GM23338 (cell line): Measurements from ENCODE around the gene MACROD1. TPM values are rescaled to one million over a fixed set of nuclear protein-coding genes. Genes with fewer than 3 reads are reported as not detected.

Source experiments
- ATAC-seq: fragments of 200-7000 bp; cut with Tn5 transposase; 3 replicates; pipeline ENCODE4 v1.9.1; 2020
- DNase-seq: peaks from one replicate; pipeline ENCODE4 v3.0.0-alpha.2; 2015; ENCODE audit warnings: low spot score
- H2AFZ ChIP-seq: fragments of 200-600 bp; sonication (generic); 2 replicates; pipeline ENCODE4 v1.8.0; 2016; ENCODE audit warnings: antibody characterized with exemption, mild to moderate bottlenecking, moderate library complexity
- H3F3A ChIP-seq: fragments of 200-600 bp; sonication (generic); replicated peaks from 2 replicates; pipeline ENCODE4 v1.8.0; 2017; ENCODE audit warnings: antibody characterized with exemption, mixed run types, low read depth
- H3K27ac ChIP-seq: fragments of 200-600 bp; sonication (generic); 2 replicates; pipeline ENCODE4 v1.6.1; 2016; ENCODE audit warnings: low read depth
- H3K27me3 ChIP-seq: fragments of 200-600 bp; sonication (generic); 2 replicates; pipeline ENCODE4 v1.8.0; 2016; ENCODE audit warnings: mild to moderate bottlenecking, mixed run types, moderate library complexity; ENCODE audit not compliant: insufficient read depth
- H3K36me3 ChIP-seq: fragments of 200-600 bp; sonication (generic); 2 replicates; pipeline ENCODE4 v1.8.0; 2016; ENCODE audit warnings: mild to moderate bottlenecking; ENCODE audit not compliant: insufficient read depth
- H3K4me1 ChIP-seq: fragments of 200-600 bp; sonication (generic); 2 replicates; pipeline ENCODE4 v1.8.0; 2016; ENCODE audit warnings: mild to moderate bottlenecking, moderate library complexity; ENCODE audit not compliant: insufficient read depth
- H3K4me2 ChIP-seq: fragments of 200-600 bp; sonication (generic); 2 replicates; pipeline ENCODE4 v1.7.1; 2017; ENCODE audit warnings: mixed run types
- H3K4me3 ChIP-seq: fragments of 200-600 bp; sonication (generic); 2 replicates; pipeline ENCODE4 v1.6.1; 2016; ENCODE audit warnings: mixed run types
- H3K79me2 ChIP-seq: fragments of 200-600 bp; sonication (generic); replicated peaks from 2 replicates; pipeline ENCODE4 v1.8.0; 2017; ENCODE audit warnings: mild to moderate bottlenecking; ENCODE audit not compliant: insufficient read depth
- H3K9me2 ChIP-seq: fragments of 200-600 bp; sonication (generic); 2 replicates; pipeline ENCODE4 v1.8.0; 2017; ENCODE audit not compliant: insufficient read depth
- H4K20me1 ChIP-seq: fragments of 200-600 bp; sonication (generic); replicated peaks from 2 replicates; pipeline ENCODE4 v1.8.0; 2017; ENCODE audit warnings: mild to moderate bottlenecking; ENCODE audit not compliant: insufficient read depth
- H3K27ac Mint-ChIP-seq: 2 replicates; pipeline ENCODE4 v1.8.0; 2020; ENCODE audit warnings: inconsistent platforms, mild to moderate bottlenecking, moderate library complexity, mixed read lengths
- H3K27me3 Mint-ChIP-seq: 3 replicates; pipeline ENCODE4 v1.8.0; 2022; ENCODE audit warnings: low read depth, mild to moderate bottlenecking, moderate library complexity, mixed read lengths, inconsistent platforms; ENCODE audit not compliant: insufficient read depth, poor library complexity
- H3K36me3 Mint-ChIP-seq: 3 replicates; pipeline ENCODE4 v1.8.0; 2021; ENCODE audit warnings: low read depth, mild to moderate bottlenecking, inconsistent platforms, moderate library complexity, mixed read lengths
- H3K4me1 Mint-ChIP-seq: 3 replicates; pipeline ENCODE4 v1.8.0; 2020; ENCODE audit warnings: mild to moderate bottlenecking, inconsistent platforms, mixed read lengths
- H3K4me3 Mint-ChIP-seq: 3 replicates; pipeline ENCODE4 v1.8.0; 2021; ENCODE audit warnings: moderate library complexity, mild to moderate bottlenecking, inconsistent platforms, mixed read lengths
- H3K9me3 Mint-ChIP-seq: 3 replicates; pipeline ENCODE4 v1.8.0; 2020; ENCODE audit warnings: moderate library complexity, mild to moderate bottlenecking, inconsistent platforms, mixed read lengths
- CREB1 ChIP-seq: fragments of 250-450 bp; sonication (Bioruptor Pico); IDR thresholded peaks from 2 replicates; pipeline ENCODE4 v1.5.0; 2020; ENCODE audit warnings: low read depth, mild to moderate bottlenecking, moderate library complexity
- JUNB ChIP-seq: IDR thresholded peaks from one replicate; pipeline ENCODE4 v1.6.1; 2016; ENCODE audit warnings: antibody characterized with exemption; ENCODE audit not compliant: unreplicated experiment
- STAT1 ChIP-seq: IDR thresholded peaks from one replicate; pipeline ENCODE4 v1.6.1; 2016; ENCODE audit warnings: antibody characterized with exemption; ENCODE audit not compliant: unreplicated experiment
- polyA plus RNA-seq: library from polyadenylated mRNA; unstranded; fragments of >200 nt; fragmentation: Nextera tagmentation; extraction: Ambion mirVana; gene quantifications from 2 replicates; pipeline ENCODE4 v1.2.1, GENCODE V29; 2016
- small RNA-seq: library from RNA; depleted of rRNA; stranded (forward); fragments of <200 nt; gene quantifications from one replicate; pipeline ENCODE3, GENCODE V24; 2014; ENCODE audit warnings: low replicate concordance
- total RNA-seq: library from RNA; depleted of rRNA; stranded (reverse); fragments of >200 nt; shearing (Covaris generic); gene quantifications from 2 replicates; pipeline ENCODE4 v1.2.3, GENCODE V29; 2014; rRNA removed

Gene MACROD1
- total and polyA plus RNA-seq, 2 experiments from 2014 or later: 33.0 to 51.6 TPM

- Mint-ChIP-seq H3K4me1 (peaks cover 10% of the 10 kb centered on the region), H3K9me3 (no peaks in the 10 kb centered on the region), H3K27ac (peak overlapping the region; percentile 38), H3K27me3 (peaks cover 3% of the 10 kb centered on the region), H3K4me3 (no peak overlapping the region; the same call in 2 of the 3 replicates), H3K36me3 (peaks cover 72% of the 10 kb centered on the region)
- Histone ChIP-seq H2AFZ (no peak overlapping the region), H3K79me2 (no peaks in the 10 kb centered on the region; the same call in 1 of the 2 replicates), H3K4me1 (0 out of 2 replicates have a peak, but pooled peaks cover 4% of the 10 kb centered on the region), H3K27ac (peak overlapping the region; percentile 55), H3K36me3 (peaks cover 4% of the 10 kb centered on the region), H3K4me2 (peak overlapping the region; percentile 32; the same call in 1 of the 2 replicates), H3K9me2 (no peaks in the 10 kb centered on the region), H3K4me3 (no peak overlapping the region), H3F3A (no peaks in the 10 kb centered on the region; the same call in 1 of the 2 replicates), H3K27me3 (no peaks in the 10 kb centered on the region), H4K20me1 (no peaks in the 10 kb centered on the region; the same call in 1 of the 2 replicates)
- DNase-seq (no peak), ATAC-seq (no peak)
- TF ChIP-seq STAT1 (no peak), CREB1 (CRISPR knock-in tag) (no peak), JUNB (no peak)
Measured at GRCh38 chr11:63951779-63952536, 214.0 kb downstream of the MACROD1 start.

Small RNA genes within 50 kb of the gene (small RNA-seq; reads per million reads assigned to genes)
- gene RNU6-45P: not detected

Other genes with a start within 250 kb of the MACROD1 start
- gene RCOR2, start 248.9 kb downstream of the MACROD1 start, total RNA-seq: 60.1 and 66.9 TPM in 2 replicates
- 4.7 and 5.5 TPM in 2 replicates for gene RCOR2, start 248.9 kb downstream of the MACROD1 start, polyA plus RNA-seq
- gene NAA40, start 227.1 kb downstream of the MACROD1 start, total RNA-seq: 24.6 and 26.8 TPM in 2 replicates
- gene NAA40, start 227.1 kb downstream of the MACROD1 start, polyA plus RNA-seq: 10.1 and 12.1 TPM in 2 replicates
- gene COX8A, start 191.5 kb downstream of the MACROD1 start, total RNA-seq: 385 and 427 TPM in 2 replicates
- gene COX8A, start 191.5 kb downstream of the MACROD1 start, polyA plus RNA-seq: 483 and 516 TPM in 2 replicates
- gene OTUB1, start 179.7 kb downstream of the MACROD1 start, total RNA-seq: 94.7 and 122 TPM in 2 replicates
- gene OTUB1, start 179.7 kb downstream of the MACROD1 start, polyA plus RNA-seq: 193 and 207 TPM in 2 replicates
- 0.54 and 1.1 TPM in 2 replicates for gene FLRT1, start 130.2 kb downstream of the MACROD1 start, total RNA-seq
- 0.40 and 0.76 TPM in 2 replicates for gene FLRT1, start 130.2 kb downstream of the MACROD1 start, polyA plus RNA-seq
- gene STIP1, start 20.1 kb upstream of the MACROD1 start, total RNA-seq: 346 and 351 TPM in 2 replicates
- 194 and 213 TPM in 2 replicates for gene STIP1, start 20.1 kb upstream of the MACROD1 start, polyA plus RNA-seq
- 0.43 and 1.5 TPM in 2 replicates for gene FERMT3, start 40.6 kb upstream of the MACROD1 start, total RNA-seq
- 1.1 and 1.6 TPM in 2 replicates for gene FERMT3, start 40.6 kb upstream of the MACROD1 start, polyA plus RNA-seq
- gene TRPT1, start 60.1 kb upstream of the MACROD1 start, total RNA-seq: 36.9 and 40.6 TPM in 2 replicates
- 52.2 and 55.7 TPM in 2 replicates for gene TRPT1, start 60.1 kb upstream of the MACROD1 start, polyA plus RNA-seq
- 35.1 and 67.0 TPM in 2 replicates for gene NUDT22, start 60.2 kb upstream of the MACROD1 start, total RNA-seq
- gene NUDT22, start 60.2 kb upstream of the MACROD1 start, polyA plus RNA-seq: 31.1 and 33.9 TPM in 2 replicates
- 7.7 and 10.5 TPM in 2 replicates for gene DNAJC4, start 64.4 kb upstream of the MACROD1 start, total RNA-seq
- gene DNAJC4, start 64.4 kb upstream of the MACROD1 start, polyA plus RNA-seq: 31.0 and 34.4 TPM in 2 replicates
- gene VEGFB, start 68.5 kb upstream of the MACROD1 start, total RNA-seq: 24.2 and 25.8 TPM in 2 replicates
- 20.8 and 24.6 TPM in 2 replicates for gene VEGFB, start 68.5 kb upstream of the MACROD1 start, polyA plus RNA-seq
- gene FKBP2, start 75.0 kb upstream of the MACROD1 start, total RNA-seq: 31.4 and 35.0 TPM in 2 replicates
- gene FKBP2, start 75.0 kb upstream of the MACROD1 start, polyA plus RNA-seq: 201 and 221 TPM in 2 replicates
- gene PPP1R14B, start 80.8 kb upstream of the MACROD1 start, total RNA-seq: 283 and 315 TPM in 2 replicates
- gene PPP1R14B, start 80.8 kb upstream of the MACROD1 start, polyA plus RNA-seq: 250 and 418 TPM in 2 replicates
- 89.8 and 103 TPM in 2 replicates for gene PLCB3, start 85.4 kb upstream of the MACROD1 start, total RNA-seq
- gene PLCB3, start 85.4 kb upstream of the MACROD1 start, polyA plus RNA-seq: 28.1 and 30.9 TPM in 2 replicates
- gene BAD, start 118.6 kb upstream of the MACROD1 start, total RNA-seq: 45.8 and 46.4 TPM in 2 replicates
- gene BAD, start 118.6 kb upstream of the MACROD1 start, polyA plus RNA-seq: 45.5 and 46.3 TPM in 2 replicates
- gene GPR137, start 119.7 kb upstream of the MACROD1 start, total RNA-seq: 32.5 and 35.6 TPM in 2 replicates
- gene GPR137, start 119.7 kb upstream of the MACROD1 start, polyA plus RNA-seq: 16.3 and 17.7 TPM in 2 replicates
- 1.0 TPM in 1 of 2 replicates, not detected in the other for gene KCNK4, start 125.2 kb upstream of the MACROD1 start, total RNA-seq
- not detected in 2 replicates for gene KCNK4, start 125.2 kb upstream of the MACROD1 start, polyA plus RNA-seq
- gene CATSPERZ, start 134.2 kb upstream of the MACROD1 start, total RNA-seq: not detected in 2 replicates
- gene CATSPERZ, start 134.2 kb upstream of the MACROD1 start, polyA plus RNA-seq: 0.99 and 1.8 TPM in 2 replicates
- gene ESRRA, start 139.4 kb upstream of the MACROD1 start, total RNA-seq: 50.1 and 55.1 TPM in 2 replicates
- 13.7 and 15.7 TPM in 2 replicates for gene ESRRA, start 139.4 kb upstream of the MACROD1 start, polyA plus RNA-seq
- gene TRMT112, start 151.4 kb upstream of the MACROD1 start, total RNA-seq: 298 and 349 TPM in 2 replicates
- 927 and 1,003 TPM in 2 replicates for gene TRMT112, start 151.4 kb upstream of the MACROD1 start, polyA plus RNA-seq
- gene PRDX5, start 152.0 kb upstream of the MACROD1 start, total RNA-seq: 202 and 212 TPM in 2 replicates
- gene PRDX5, start 152.0 kb upstream of the MACROD1 start, polyA plus RNA-seq: 300 and 312 TPM in 2 replicates
- 12.1 and 12.3 TPM in 2 replicates for gene CCDC88B, start 174.1 kb upstream of the MACROD1 start, total RNA-seq
- 5.9 and 6.8 TPM in 2 replicates for gene CCDC88B, start 174.1 kb upstream of the MACROD1 start, polyA plus RNA-seq
- gene RPS6KA4, start 193.0 kb upstream of the MACROD1 start, total RNA-seq: 18.6 and 19.9 TPM in 2 replicates
- gene RPS6KA4, start 193.0 kb upstream of the MACROD1 start, polyA plus RNA-seq: 3.5 and 4.1 TPM in 2 replicates